ENCODE measurements around the gene TSHR. TPM values are rescaled to one million over a fixed set of nuclear protein-coding genes. Genes with fewer than 3 reads are reported as not detected.
A peak's percentile ranks its signal among the peaks of the same experiment; 100 is the strongest.

The TSHR gene
- total and polyA plus RNA-seq, 2 experiments from 2014 or later, result 0.83 TPM; not detected in 1

GRCh38 chr14:80959496-80959895 is 4.1 kb downstream of the TSHR start:
- Histone ChIP-seq H3K4me1 (ENCODE audit: insufficient read depth) (no peaks in the 10 kb centered on the region), H3K36me3 (replicated peaks; ENCODE audit: insufficient read depth, low read depth) (no peaks in the 10 kb centered on the region), H3K4me3 (no peak overlapping the region), H3K9me3 (ENCODE audit: low read depth) (no peaks in the 10 kb centered on the region), H3K27me3 (peaks cover 46% of the 10 kb centered on the region), H3K79me2 (no peaks in the 10 kb centered on the region), H3K4me2 (no peak overlapping the region), H3K9me2 (replicated peaks; ENCODE audit: insufficient read depth) (no peaks in the 10 kb centered on the region), H4K20me1 (ENCODE audit: insufficient read depth, poor library complexity, severe bottlenecking) (no peaks in the 10 kb centered on the region), H2AFZ (no peak overlapping the region), H3K27ac (no peak overlapping the region)
- TF ChIP-seq EZH2 (IDR thresholded peaks at IDR 0.05; ENCODE audit: borderline replicate concordance), result no peak
- TF ChIP-seq CTCF (IDR thresholded peaks at IDR 0.05; ENCODE audit: poor library complexity), result no peak
- TF ChIP-seq EZH2phosphoT487 (IDR thresholded peaks at IDR 0.05; ENCODE audit: low read depth, severe bottlenecking, unreplicated experiment), result no peak
- no peak for DNase-seq (ENCODE audit: low spot score)
- 85% methylated on average over 4 of the region's 4 CpGs for WGBS (ENCODE audit: low lambda C conversion rate, missing lambda C conversion rate)

- 74% methylated on average over 5 of the region's 5 CpGs for WGBS (ENCODE audit: low lambda C conversion rate, missing lambda C conversion rate)
- H3K79me2 ChIP-seq, result no peaks in the 10 kb centered on the region
- no peak overlapping the region for H2AFZ ChIP-seq
Observed at GRCh38 chr14:80965037-80965436, 9.6 kb downstream of the TSHR start.

GRCh38 chr14:80973931-80974641 is 18.7 kb downstream of the TSHR start:
- TF ChIP-seq EZH2phosphoT487 (IDR thresholded peaks at IDR 0.05; ENCODE audit: low read depth, severe bottlenecking, unreplicated experiment) (no peak), EZH2 (IDR thresholded peaks at IDR 0.05; ENCODE audit: borderline replicate concordance) (no peak)
- WGBS (ENCODE audit: low lambda C conversion rate, missing lambda C conversion rate), result 53% methylated on average over 5 of the region's 5 CpGs

More at GRCh38 chr14:80965037-80965436, 9.6 kb downstream of the TSHR start:
- H4K20me1 ChIP-seq (ENCODE audit: insufficient read depth, poor library complexity, severe bottlenecking), result no peaks in the 10 kb centered on the region
- H3K9me2 ChIP-seq (replicated peaks; ENCODE audit: insufficient read depth), result no peaks in the 10 kb centered on the region
- no peak for DNase-seq (ENCODE audit: low spot score)
- no peak overlapping the region for H3K4me3 ChIP-seq
- peaks cover 7% of the 10 kb centered on the region for H3K27me3 ChIP-seq
- H3K4me2 ChIP-seq, result no peak overlapping the region
- H3K27ac ChIP-seq, result no peak overlapping the region
- H3K36me3 ChIP-seq (replicated peaks; ENCODE audit: insufficient read depth, low read depth), result no peaks in the 10 kb centered on the region
- no peaks in the 10 kb centered on the region for H3K4me1 ChIP-seq (ENCODE audit: insufficient read depth)
- TF ChIP-seq EZH2phosphoT487 (IDR thresholded peaks at IDR 0.05; ENCODE audit: low read depth, severe bottlenecking, unreplicated experiment) (no peak), EZH2 (IDR thresholded peaks at IDR 0.05; ENCODE audit: borderline replicate concordance) (no peak), CTCF (IDR thresholded peaks at IDR 0.05; ENCODE audit: poor library complexity) (no peak)
- H3K9me3 ChIP-seq (ENCODE audit: low read depth), result no peaks in the 10 kb centered on the region

GRCh38 chr14:80974679-80975078 is 19.3 kb downstream of the TSHR start:
- H3K9me2 ChIP-seq (replicated peaks; ENCODE audit: insufficient read depth), result no peaks in the 10 kb centered on the region
- H3K79me2 ChIP-seq, result no peaks in the 10 kb centered on the region
- H3K27me3 ChIP-seq, result no peaks in the 10 kb centered on the region
- H3K27ac ChIP-seq, result no peak overlapping the region
- H3K4me1 ChIP-seq (ENCODE audit: insufficient read depth), result peaks cover 8% of the 10 kb centered on the region
- H2AFZ ChIP-seq, result no peak overlapping the region
- H3K4me2 ChIP-seq, result no peak overlapping the region
- 71% methylated on average over 2 of the region's 2 CpGs for whole genome bisulfite sequencing (ENCODE audit: low lambda C conversion rate, missing lambda C conversion rate)
- DNase-seq (ENCODE audit: low spot score), result no peak
- TF ChIP-seq EZH2 (IDR thresholded peaks at IDR 0.05; ENCODE audit: borderline replicate concordance), result no peak
- no peaks in the 10 kb centered on the region for H3K36me3 ChIP-seq (replicated peaks; ENCODE audit: insufficient read depth, low read depth)
- H3K4me3 ChIP-seq, result no peak overlapping the region
- no peaks in the 10 kb centered on the region for H4K20me1 ChIP-seq (ENCODE audit: insufficient read depth, poor library complexity, severe bottlenecking)
- H3K9me3 ChIP-seq (ENCODE audit: low read depth), result no peaks in the 10 kb centered on the region

More at GRCh38 chr14:80973931-80974641, 18.7 kb downstream of the TSHR start:
- Histone ChIP-seq H3K27me3 (no peaks in the 10 kb centered on the region), H3K9me2 (replicated peaks; ENCODE audit: insufficient read depth) (no peaks in the 10 kb centered on the region), H3K4me2 (no peak overlapping the region), H3K9me3 (ENCODE audit: low read depth) (no peaks in the 10 kb centered on the region), H4K20me1 (ENCODE audit: insufficient read depth, poor library complexity, severe bottlenecking) (no peaks in the 10 kb centered on the region), H3K36me3 (replicated peaks; ENCODE audit: insufficient read depth, low read depth) (no peaks in the 10 kb centered on the region), H3K4me3 (no peak overlapping the region), H3K79me2 (no peaks in the 10 kb centered on the region), H2AFZ (no peak overlapping the region), H3K27ac (no peak overlapping the region), H3K4me1 (ENCODE audit: insufficient read depth) (peaks cover 8% of the 10 kb centered on the region)
- DNase-seq (ENCODE audit: low spot score), result peak; percentile 3
